ENCODE results near the gene PGAP6. TPM values are rescaled to one million over a fixed set of nuclear protein-coding genes. Genes with fewer than 3 reads are reported as not detected.

PGAP6 gene
- total and polyA plus RNA-seq, 2 of the 8 experiments (the other 6 are each of a cell fraction or from before 2014, with no cell fraction given) = 86.8 to 364 TPM

- no peak for TF ChIP-seq RXRA (IDR thresholded peaks at IDR 0.05; ENCODE audit: insufficient read depth, low read depth, low read length)
- no peak for TF ChIP-seq E2F6 (IDR thresholded peaks at IDR 0.05)
- TF ChIP-seq RAD21 (IDR thresholded peaks at IDR 0.05 in 1 of 2, conservative IDR thresholded peaks at IDR 0.05 in 1 of 2; ENCODE audit: low read depth in 2 of 2, low read length in 2 of 2) = no peak
- TF ChIP-seq ATF2 (IDR thresholded peaks at IDR 0.05; ENCODE audit: low read length) = no peak
- TF ChIP-seq POLR2A (IDR thresholded peaks at IDR 0.05; ENCODE audit: control extremely low read depth in 1 of 2, low read depth in 2 of 2, low read length in 2 of 2) = no peak
- no peak for TF ChIP-seq SIX5 (IDR thresholded peaks at IDR 0.05; ENCODE audit: low read depth, low read length)
- TF ChIP-seq KDM5A (IDR thresholded peaks at IDR 0.05; ENCODE audit: low read length) = no peak
- TF ChIP-seq TEAD4 (IDR thresholded peaks at IDR 0.05; ENCODE audit: low read depth, low read length) = no peak
- peak; percentile 69; the same call in 1 of the 2 replicates for TF ChIP-seq YY1 (IDR thresholded peaks at IDR 0.05; ENCODE audit: low read depth, low read length)
- no peak for TF ChIP-seq KDM4A (IDR thresholded peaks at IDR 0.05; ENCODE audit: low read depth, low read length, severe bottlenecking)
- TF ChIP-seq GTF2F1 (IDR thresholded peaks at IDR 0.05; ENCODE audit: borderline replicate concordance, low read depth, low read length) = no peak; the same call in 1 of the 2 replicates
- TF ChIP-seq SP4 (IDR thresholded peaks at IDR 0.05; ENCODE audit: low read length) = peak; percentile 78; the same call in 1 of the 2 replicates
- no peak for TF ChIP-seq BCL11A (IDR thresholded peaks at IDR 0.05; ENCODE audit: low read depth in 2 of 2, low read length in 2 of 2)
- TF ChIP-seq SAP30 (IDR thresholded peaks at IDR 0.05; ENCODE audit: insufficient read depth, insufficient replicate concordance, low read length) = no peak
- TF ChIP-seq SIN3A (conservative IDR thresholded peaks at IDR 0.05 in 1 of 2, IDR thresholded peaks at IDR 0.05 in 1 of 2; ENCODE audit: low read depth in 1 of 2, low read length in 2 of 2) = peak in 1 of 2 experiments; percentile 43; a peak in 1 of 4 replicates
- TF ChIP-seq FOSL1 (IDR thresholded peaks at IDR 0.05; ENCODE audit: insufficient read depth, low read depth, low read length) = no peak
- no peak for TF ChIP-seq JUND (IDR thresholded peaks at IDR 0.05; ENCODE audit: low read length)
- TF ChIP-seq MAX (IDR thresholded peaks at IDR 0.05) = no peak; the same call in 1 of the 2 replicates
- TF ChIP-seq EZH2 (IDR thresholded peaks at IDR 0.05; ENCODE audit: low read depth, low read length, severe bottlenecking) = no peak
- TF ChIP-seq NRF1 (IDR thresholded peaks at IDR 0.05; ENCODE audit: low read depth, low read length) = no peak
- peak; percentile 44; the same call in 1 of the 2 replicates for TF ChIP-seq EGR1 (IDR thresholded peaks at IDR 0.05; ENCODE audit: borderline replicate concordance, low read depth, low read length)
- TF ChIP-seq ASH2L (IDR thresholded peaks at IDR 0.05; ENCODE audit: low read length) = no peak
Measured at GRCh38 chr16:370443-370842, 11.3 kb downstream of the PGAP6 start, which contains the start of gene MRPL28 (continued).

All from H1 (cell line).